H1 (cell line): ENCODE results near the gene WSCD1. TPM values are rescaled to one million over a fixed set of nuclear protein-coding genes. Genes with fewer than 3 reads are reported as not detected.

ENCODE experiments used
- CTCF ChIA-PET: fragments of 300-600 bp; sonication (Branson Sonifier 250); formaldehyde crosslinking; loops from one replicate; lab custom pipeline; 2021; ENCODE audit not compliant: partially characterized antibody; lab: Charles Lee
- POLR2A ChIA-PET: fragments of 300-600 bp; sonication (Branson Sonifier 250); formaldehyde crosslinking; loops from one replicate; lab custom pipeline; 2021; ENCODE audit warnings: inconsistent platforms; ENCODE audit not compliant: partially characterized antibody; lab: Charles Lee
- DNase-seq, 2 experiments: peaks; one replicate each; pipeline versions ENCODE4 v3.0.0 to v3.0.0-alpha.2; 2010 to 2022; ENCODE audit warnings: low spot score in 2 of 2, low read depth in 1 of 2, mixed read lengths in 1 of 2
- FAIRE-seq: peaks from 2 replicates; lab custom pipeline; 2011; peaks lifted over from hg19 to GRCh38; lab: Jason Lieb, UNC
- H2AFZ ChIP-seq: 2 replicates; pipeline ENCODE4 v1.8.1; 2012; ENCODE audit warnings: low read length, inconsistent platforms
- H2AK5ac ChIP-seq: 2 replicates; pipeline ENCODE4 v1.6.1; 2013; ENCODE audit warnings: low read depth, low read length
- H2BK120ac ChIP-seq: replicated peaks from 2 replicates; pipeline ENCODE3; 2013; ENCODE audit warnings: low read depth, low read length, inconsistent platforms
- H2BK12ac ChIP-seq: 2 replicates; pipeline ENCODE4 v1.6.1; 2013; ENCODE audit warnings: low read depth, low read length
- H2BK15ac ChIP-seq: 2 replicates; pipeline ENCODE4 v1.6.1; 2013; ENCODE audit warnings: low read length
- H2BK20ac ChIP-seq: 2 replicates; pipeline ENCODE4 v1.6.1; 2013; ENCODE audit warnings: low read length
- H2BK5ac ChIP-seq: 2 replicates; pipeline ENCODE4 v1.6.1; 2013; ENCODE audit warnings: low read depth, low read length
- H3K14ac ChIP-seq: 2 replicates; pipeline ENCODE4 v1.6.1; 2013; ENCODE audit warnings: inconsistent platforms; ENCODE audit not compliant: insufficient read length
- H3K18ac ChIP-seq: 2 replicates; pipeline ENCODE4 v1.6.1; 2013; ENCODE audit warnings: low read length; ENCODE audit errors: extremely low read depth
- H3K23ac ChIP-seq: 2 replicates; pipeline ENCODE4 v1.6.1; 2013; ENCODE audit warnings: inconsistent platforms; ENCODE audit not compliant: insufficient read length
- H3K23me2 ChIP-seq: 2 replicates; pipeline ENCODE4 v1.6.1; 2013; ENCODE audit warnings: low read depth, low read length
- H3K27ac ChIP-seq: 2 replicates; pipeline ENCODE4 v1.6.1; 2011; ENCODE audit warnings: low read depth, low read length, inconsistent platforms
- H3K27me3 ChIP-seq, 4 experiments: replicated peaks in 1 of 4; 1 replicate in 1 of 4; 2 replicates in 3 of 4; pipeline versions ENCODE4 v1.6.1 to v1.8.1; 2011 to 2013; ENCODE audit warnings: low read length in 3 of 4, mild to moderate bottlenecking in 3 of 4, inconsistent platforms in 2 of 4, mixed read lengths in 2 of 4, moderate library complexity in 1 of 4; ENCODE audit not compliant: control insufficient read depth in 3 of 4, insufficient read depth in 3 of 4; ENCODE audit errors: extremely low read depth in 1 of 4
- H3K36me3 ChIP-seq, 4 experiments: 2 replicates each; pipeline versions ENCODE4 v1.6.1 to v1.8.1; 2011 to 2013; ENCODE audit warnings: mild to moderate bottlenecking in 4 of 4, low read length in 3 of 4, moderate library complexity in 2 of 4, control low read depth in 1 of 4, inconsistent platforms in 1 of 4; ENCODE audit not compliant: insufficient read depth in 4 of 4, control insufficient read depth in 2 of 4
- H3K4ac ChIP-seq: replicated peaks from 2 replicates; pipeline ENCODE3; 2013; ENCODE audit warnings: low read length, low read depth, mixed read lengths, inconsistent platforms; ENCODE audit not compliant: insufficient read length
- H3K4me1 ChIP-seq, 4 experiments: replicated peaks in 1 of 4; 1 replicate in 1 of 4; 2 replicates in 3 of 4; pipeline versions ENCODE4 v1.6.1 to v1.8.1; 2011 to 2013; ENCODE audit warnings: low read length in 3 of 4, inconsistent platforms in 2 of 4, mixed read lengths in 1 of 4; ENCODE audit not compliant: insufficient read depth in 4 of 4, control insufficient read depth in 3 of 4
- H3K4me2 ChIP-seq, 2 experiments: 2 replicates each; pipeline versions ENCODE4 v1.6.1 to v1.8.1; 2011 to 2013; ENCODE audit warnings: low read depth in 2 of 2, low read length in 2 of 2, control low read depth in 1 of 2, inconsistent platforms in 1 of 2, mild to moderate bottlenecking in 1 of 2; ENCODE audit not compliant: insufficient read depth in 1 of 2
- H3K4me3 ChIP-seq, 4 experiments: fragments of 200-600, 300-600 bp in 1 of 4; sonication (generic), shearing (Covaris generic), sonication (Bioruptor Twin) in 1 of 4; 2 replicates each; pipeline versions ENCODE4 v1.5.1 to v1.8.1; 2011 to 2016; ENCODE audit warnings: low read length in 4 of 4, low read depth in 3 of 4, control low read depth in 2 of 4, inconsistent platforms in 2 of 4, mild to moderate bottlenecking in 2 of 4, mixed read lengths in 1 of 4, moderate library complexity in 1 of 4; ENCODE audit not compliant: insufficient read depth in 2 of 4; ENCODE audit errors: extremely low read depth in 1 of 4
- H3K56ac ChIP-seq: replicated peaks from 2 replicates; pipeline ENCODE3; 2013; ENCODE audit warnings: low read depth, mild to moderate bottlenecking, mixed read lengths, low read length, inconsistent platforms; ENCODE audit not compliant: insufficient read length
- H3K79me1 ChIP-seq: 2 replicates; pipeline ENCODE4 v1.6.1; 2013; ENCODE audit warnings: low read depth, low read length, control low read depth
- H3K79me2 ChIP-seq, 2 experiments: 2 replicates each; pipeline versions ENCODE4 v1.6.1 to v1.8.1; 2012 to 2013; ENCODE audit warnings: low read length in 2 of 2, mild to moderate bottlenecking in 2 of 2, inconsistent platforms in 1 of 2; ENCODE audit not compliant: insufficient read depth in 2 of 2, control insufficient read depth in 1 of 2
- H3K9ac ChIP-seq, 4 experiments: replicated peaks in 1 of 4; 1 replicate in 1 of 4; 2 replicates in 3 of 4; pipeline versions ENCODE4 v1.6.1 to v1.8.1; 2011 to 2013; ENCODE audit warnings: low read depth in 3 of 4, low read length in 3 of 4, control low read depth in 2 of 4, mild to moderate bottlenecking in 2 of 4, moderate library complexity in 2 of 4, inconsistent platforms in 1 of 4; ENCODE audit errors: extremely low read depth in 1 of 4
- H3K9me3 ChIP-seq, 2 experiments: 2 replicates each; pipeline versions ENCODE4 v1.6.1 to v1.8.1; 2012 to 2013; ENCODE audit warnings: mild to moderate bottlenecking in 2 of 2, moderate library complexity in 2 of 2, control low read depth in 1 of 2, inconsistent platforms in 1 of 2, low read depth in 1 of 2, low read length in 1 of 2, mixed read lengths in 1 of 2; ENCODE audit not compliant: insufficient read depth in 2 of 2
- H4K20me1 ChIP-seq, 2 experiments: replicated peaks in 1 of 2; 2 replicates each; pipeline versions ENCODE3 to v1.8.1; 2011 to 2013; ENCODE audit warnings: inconsistent platforms in 2 of 2, low read length in 2 of 2, mild to moderate bottlenecking in 1 of 2; ENCODE audit not compliant: insufficient read depth in 2 of 2, control insufficient read depth in 1 of 2
- H4K5ac ChIP-seq: 2 replicates; pipeline ENCODE4 v1.6.1; 2013; ENCODE audit warnings: low read length, low read depth, mixed read lengths, inconsistent platforms; ENCODE audit not compliant: insufficient read length
- H4K8ac ChIP-seq: 2 replicates; pipeline ENCODE4 v1.8.0; 2013; ENCODE audit warnings: mild to moderate bottlenecking, moderate library complexity, low read length, inconsistent platforms; ENCODE audit not compliant: insufficient read depth; ENCODE audit errors: extremely low read depth
- H4K91ac ChIP-seq: replicated peaks from 2 replicates; pipeline ENCODE3; 2013; ENCODE audit warnings: low read length, mixed read lengths, inconsistent platforms; ENCODE audit not compliant: insufficient read length
- BACH1 ChIP-seq: IDR thresholded peaks from 2 replicates; pipeline ENCODE4 v1.6.1; 2012; ENCODE audit warnings: low read length, improper control_type of control experiment
- HDAC2 ChIP-seq, 2 experiments: fragments of 300-600 bp in 1 of 2; sonication (generic) in 1 of 2; IDR thresholded peaks; 2 replicates each; pipeline ENCODE4 v1.6.1; 2011 to 2012; ENCODE audit warnings: low read depth in 2 of 2, low read length in 2 of 2, mild to moderate bottlenecking in 2 of 2, moderate library complexity in 2 of 2, borderline replicate concordance in 1 of 2, inconsistent platforms in 1 of 2
- JUND ChIP-seq: IDR thresholded peaks from 2 replicates; pipeline ENCODE4 v1.6.1; 2011; ENCODE audit warnings: mild to moderate bottlenecking, improper control_type of control experiment, low read length
- NANOG ChIP-seq: IDR thresholded peaks from 2 replicates; pipeline ENCODE4 v1.6.1; 2011; ENCODE audit warnings: low read length, low read depth, mild to moderate bottlenecking, inconsistent platforms; ENCODE audit not compliant: insufficient read depth, poor library complexity, severe bottlenecking
- POLR2AphosphoS5 ChIP-seq: IDR thresholded peaks from 2 replicates; pipeline ENCODE4 v1.6.1; 2011; ENCODE audit warnings: low read depth, low read length
- RFX5 ChIP-seq: IDR thresholded peaks from 2 replicates; pipeline ENCODE4 v1.6.1; 2011; ENCODE audit warnings: low read depth, low read length, improper control_type of control experiment, borderline replicate concordance
- SP2 ChIP-seq: IDR thresholded peaks from 2 replicates; pipeline ENCODE4 v1.6.1; 2012; ENCODE audit warnings: mild to moderate bottlenecking, low read length, inconsistent platforms
- TEAD4 ChIP-seq: IDR thresholded peaks from 2 replicates; pipeline ENCODE4 v1.6.1; 2012; ENCODE audit warnings: low read depth, low read length, inconsistent platforms, mixed read lengths
- WGBS, 2 experiments: shearing (Covaris generic) in 1 of 2; methylation state at CpG; one replicate each; pipeline versions ENCODE4 v1.1.6 to v1.1.7; 2013 to 2015; ENCODE audit warnings: low lambda C conversion rate in 2 of 2, mixed read lengths in 2 of 2, inconsistent platforms in 1 of 2, low coverage in 1 of 2, missing lambda C conversion rate in 1 of 2; ENCODE audit not compliant: insufficient replicate concordance in 2 of 2, insufficient coverage in 1 of 2, insufficient read length in 1 of 2; ENCODE audit errors: extremely low coverage in 1 of 2, missing lambda C conversion rate in 1 of 2; 5-methylcytosine and 5-hydroxymethylcytosine counted together
- polyA plus RNA-seq, 7 experiments: library from polyadenylated mRNA; depleted of rRNA in 3 of 7; stranded (reverse) in 5 of 7; unstranded in 2 of 7; fragments of >200 nt in 5 of 7; fragments of 200-250 nt in 2 of 7; gene quantifications; 1 replicate in 5 of 7; 2 replicates in 1 of 7; 4 replicates in 1 of 7; pipeline versions ENCODE4 v1.2.1 to v1.2.3, GENCODE V29; 2011 to 2013; ENCODE audit warnings: missing spikeins in 2 of 7, mixed read lengths in 2 of 7
- total RNA-seq: library from RNA; stranded (reverse); fragmentation: NEBNext Ultra II Directional; extraction: Animal tissue kit (Norgen Biotek cat#: 25700); gene quantifications from 2 replicates; pipeline ENCODE4 v1.2.1, GENCODE V29; 2021
- TF ChIP-seq, protein P1 (sequence below): IDR thresholded peaks from 2 replicates; pipeline ENCODE4 v1.6.1; 2011; ENCODE audit warnings: low read length, improper control_type of control experiment
- TF ChIP-seq, protein P2 (sequence below): IDR thresholded peaks from 2 replicates; pipeline ENCODE4 v1.6.1; 2011; ENCODE audit warnings: low read depth, mild to moderate bottlenecking, low read length; ENCODE audit not compliant: insufficient read depth

WSCD1 gene
- total and polyA plus RNA-seq, 2 of the 8 experiments (the other 6 are each of a cell fraction or from before 2014, with no cell fraction given), result 21.9 to 39.0 TPM

DNA sequence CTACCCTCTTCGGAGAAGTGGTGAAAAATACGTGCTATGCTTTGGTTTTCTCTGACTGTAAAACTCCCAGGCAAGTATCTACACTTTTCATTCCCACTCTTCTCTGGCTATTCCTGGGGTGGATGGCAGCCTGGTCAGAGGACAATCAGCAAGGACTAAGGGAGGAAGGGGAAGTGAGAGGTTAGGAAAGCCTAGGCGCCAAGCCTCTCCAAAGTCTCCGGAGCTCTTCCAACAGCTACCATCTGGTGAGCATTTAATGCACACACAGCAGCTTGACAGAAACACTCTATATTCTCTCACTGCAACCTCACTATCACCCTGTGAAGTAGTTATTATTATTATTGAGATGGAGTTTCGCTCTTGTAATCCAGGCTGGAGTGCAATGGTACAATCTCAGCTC is 65.1 kb downstream of the WSCD1 start:
- H3K27me3 ChIP-seq, result no peaks in the 10 kb centered on the region
- peaks cover 0 to 16% (median 14%) of the 10 kb centered on the region in 4 experiments; a peak in 6 of 7 replicates for H3K4me1 ChIP-seq
- no peak overlapping the region for H3K4me3 ChIP-seq
- DNase-seq (no peak), FAIRE-seq (no peak)
- peak overlapping the region; percentile 19; the same call in 1 of the 2 replicates for H2BK12ac ChIP-seq
- H2AK5ac ChIP-seq, result no peak overlapping the region; the same call in 1 of the 2 replicates
- H3K23ac ChIP-seq, result no peak overlapping the region
- H3K27ac ChIP-seq, result no peak overlapping the region
- no peak overlapping the region for H3K9ac ChIP-seq
- no peaks in the 10 kb centered on the region for H3K36me3 ChIP-seq
- H2BK120ac ChIP-seq, result no peak overlapping the region
- no peak for TF ChIP-seq RFX5
- TF ChIP-seq POLR2AphosphoS5, result no peak
- no peak for TF ChIP-seq HDAC2 (IDR thresholded peaks at IDR 0.05; ENCODE audit: borderline replicate concordance in 1 of 2, low read depth in 2 of 2, low read length in 2 of 2)
- TF ChIP-seq BACH1, result no peak
- TF ChIP-seq SP2, result no peak
- TF ChIP-seq NANOG, result no peak
- TF ChIP-seq, protein P1, sequence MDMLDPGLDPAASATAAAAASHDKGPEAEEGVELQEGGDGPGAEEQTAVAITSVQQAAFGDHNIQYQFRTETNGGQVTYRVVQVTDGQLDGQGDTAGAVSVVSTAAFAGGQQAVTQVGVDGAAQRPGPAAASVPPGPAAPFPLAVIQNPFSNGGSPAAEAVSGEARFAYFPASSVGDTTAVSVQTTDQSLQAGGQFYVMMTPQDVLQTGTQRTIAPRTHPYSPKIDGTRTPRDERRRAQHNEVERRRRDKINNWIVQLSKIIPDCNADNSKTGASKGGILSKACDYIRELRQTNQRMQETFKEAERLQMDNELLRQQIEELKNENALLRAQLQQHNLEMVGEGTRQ, result no peak
- no peak for TF ChIP-seq TEAD4
- TF ChIP-seq, protein P2, sequence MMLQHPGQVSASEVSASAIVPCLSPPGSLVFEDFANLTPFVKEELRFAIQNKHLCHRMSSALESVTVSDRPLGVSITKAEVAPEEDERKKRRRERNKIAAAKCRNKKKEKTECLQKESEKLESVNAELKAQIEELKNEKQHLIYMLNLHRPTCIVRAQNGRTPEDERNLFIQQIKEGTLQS, result no peak
- TF ChIP-seq JUND, result no peak
- H3K9me3 ChIP-seq, result no peaks in the 10 kb centered on the region
- H3K56ac ChIP-seq, result no peak overlapping the region
- H3K4me2 ChIP-seq, result no peak overlapping the region
- no peak overlapping the region for H2BK15ac ChIP-seq
- H4K20me1 ChIP-seq, result no peaks in the 10 kb centered on the region
- POLR2A ChIA-PET, result interaction anchor here (1.7 kb wide), 1 partner anchor 13 kb away, joined by 4 read pairs; no protein-coding TSS in a partner anchor
- no peaks in the 10 kb centered on the region for H3K79me1 ChIP-seq
- H2BK5ac ChIP-seq, result no peak overlapping the region
- CTCF ChIA-PET, result interaction anchor here (0.7 to 1.3 kb wide), 3 partner anchors 11 to 417 kb away, joined by 3 read pairs; no protein-coding TSS in a partner anchor
- H2BK20ac ChIP-seq, result 0 out of 2 replicates have a peak overlapping the region, but pooled peaks have one; percentile 15
- no peak overlapping the region for H3K14ac ChIP-seq
- 76% methylated on average over 5 of the region's 5 CpGs; no CpG with 5 or more reads in 1 of the 2 experiments for WGBS, 2 experiments
- no peak overlapping the region for H4K5ac ChIP-seq
- no peak overlapping the region for H4K8ac ChIP-seq
- no peak overlapping the region for H4K91ac ChIP-seq
- H3K79me2 ChIP-seq, result no peaks in the 10 kb centered on the region
- no peak overlapping the region for H2AFZ ChIP-seq
- no peak overlapping the region for H3K18ac ChIP-seq
- peaks cover 2% of the 10 kb centered on the region for H3K23me2 ChIP-seq
- H3K4ac ChIP-seq, result no peak overlapping the region
